GM12873 (cell line): ENCODE measurements around the gene PAF1.

Source experiments
- TF ChIP-seq, protein P1 (sequence below): IDR thresholded peaks from 2 replicates; pipeline ENCODE4 v1.5.1; 2012; ENCODE audit warnings: low read depth, mild to moderate bottlenecking, moderate library complexity, low read length, control low read depth; ENCODE audit not compliant: insufficient read depth; ENCODE audit errors: missing control alignments

The PAF1 gene

DNA sequence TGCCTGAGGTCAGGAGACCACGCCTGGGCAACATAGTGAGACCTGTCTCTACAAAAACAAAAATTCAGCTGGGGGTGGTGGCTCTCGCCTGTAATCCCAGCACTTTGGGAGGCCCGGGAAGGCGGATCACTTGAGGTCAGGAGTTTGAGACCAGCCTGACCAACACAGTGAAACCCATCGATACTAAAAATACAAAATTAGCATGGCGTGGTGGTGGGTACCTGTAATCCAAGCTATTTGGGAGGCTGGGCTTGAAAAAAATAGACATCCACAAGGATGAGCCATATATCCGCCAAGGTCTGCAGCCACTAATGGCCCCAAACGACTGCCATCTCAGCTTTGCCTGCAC lies 41.7 kb upstream of the PAF1 start:
- TF ChIP-seq, protein P1, sequence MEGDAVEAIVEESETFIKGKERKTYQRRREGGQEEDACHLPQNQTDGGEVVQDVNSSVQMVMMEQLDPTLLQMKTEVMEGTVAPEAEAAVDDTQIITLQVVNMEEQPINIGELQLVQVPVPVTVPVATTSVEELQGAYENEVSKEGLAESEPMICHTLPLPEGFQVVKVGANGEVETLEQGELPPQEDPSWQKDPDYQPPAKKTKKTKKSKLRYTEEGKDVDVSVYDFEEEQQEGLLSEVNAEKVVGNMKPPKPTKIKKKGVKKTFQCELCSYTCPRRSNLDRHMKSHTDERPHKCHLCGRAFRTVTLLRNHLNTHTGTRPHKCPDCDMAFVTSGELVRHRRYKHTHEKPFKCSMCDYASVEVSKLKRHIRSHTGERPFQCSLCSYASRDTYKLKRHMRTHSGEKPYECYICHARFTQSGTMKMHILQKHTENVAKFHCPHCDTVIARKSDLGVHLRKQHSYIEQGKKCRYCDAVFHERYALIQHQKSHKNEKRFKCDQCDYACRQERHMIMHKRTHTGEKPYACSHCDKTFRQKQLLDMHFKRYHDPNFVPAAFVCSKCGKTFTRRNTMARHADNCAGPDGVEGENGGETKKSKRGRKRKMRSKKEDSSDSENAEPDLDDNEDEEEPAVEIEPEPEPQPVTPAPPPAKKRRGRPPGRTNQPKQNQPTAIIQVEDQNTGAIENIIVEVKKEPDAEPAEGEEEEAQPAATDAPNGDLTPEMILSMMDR = no peak

DNA sequence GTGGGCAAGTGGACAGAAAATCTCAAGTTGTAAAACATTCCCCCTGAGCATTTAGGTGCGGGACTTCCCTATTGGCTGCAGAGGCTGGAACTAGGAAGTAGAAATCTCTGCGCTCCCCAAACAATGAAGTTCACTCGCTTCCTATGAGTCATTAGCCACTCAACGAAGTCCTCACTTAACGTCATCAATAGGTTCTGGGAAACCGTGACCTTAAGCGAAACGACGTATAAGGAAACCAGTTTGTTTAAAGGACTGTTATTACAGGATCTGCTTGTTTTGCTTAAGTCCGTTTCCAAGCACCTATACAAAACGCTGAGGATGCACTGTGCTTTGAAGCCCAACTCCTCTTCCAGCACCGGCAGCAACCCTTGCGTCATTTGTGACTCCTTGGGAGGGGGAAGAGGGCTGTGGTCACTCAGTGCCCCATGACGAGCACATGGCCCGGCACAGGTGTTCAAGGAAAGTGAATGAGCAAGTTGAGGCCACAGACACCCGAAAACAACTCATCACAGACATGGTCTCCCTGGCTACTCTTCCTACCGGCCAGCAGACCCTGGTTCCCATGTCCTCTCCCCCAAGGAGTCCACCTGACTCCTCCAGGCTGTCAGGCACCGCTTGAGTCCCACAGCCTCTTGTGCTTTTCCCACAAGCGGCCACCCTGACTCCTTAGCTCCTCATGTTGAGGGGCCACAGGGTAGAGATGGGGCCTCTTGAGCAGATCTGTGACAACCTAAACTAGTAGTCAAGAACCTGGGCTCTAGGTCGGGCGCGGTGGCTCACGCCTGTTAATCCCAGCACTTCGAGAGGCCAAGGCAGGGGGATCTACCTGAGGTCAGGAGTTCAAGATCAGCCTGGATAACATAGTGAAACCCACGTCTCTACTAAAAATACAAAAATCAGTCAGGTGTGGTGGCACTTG lies 40.0 kb upstream of the PAF1 start:
- TF ChIP-seq, protein P1 = no peak

DNA sequence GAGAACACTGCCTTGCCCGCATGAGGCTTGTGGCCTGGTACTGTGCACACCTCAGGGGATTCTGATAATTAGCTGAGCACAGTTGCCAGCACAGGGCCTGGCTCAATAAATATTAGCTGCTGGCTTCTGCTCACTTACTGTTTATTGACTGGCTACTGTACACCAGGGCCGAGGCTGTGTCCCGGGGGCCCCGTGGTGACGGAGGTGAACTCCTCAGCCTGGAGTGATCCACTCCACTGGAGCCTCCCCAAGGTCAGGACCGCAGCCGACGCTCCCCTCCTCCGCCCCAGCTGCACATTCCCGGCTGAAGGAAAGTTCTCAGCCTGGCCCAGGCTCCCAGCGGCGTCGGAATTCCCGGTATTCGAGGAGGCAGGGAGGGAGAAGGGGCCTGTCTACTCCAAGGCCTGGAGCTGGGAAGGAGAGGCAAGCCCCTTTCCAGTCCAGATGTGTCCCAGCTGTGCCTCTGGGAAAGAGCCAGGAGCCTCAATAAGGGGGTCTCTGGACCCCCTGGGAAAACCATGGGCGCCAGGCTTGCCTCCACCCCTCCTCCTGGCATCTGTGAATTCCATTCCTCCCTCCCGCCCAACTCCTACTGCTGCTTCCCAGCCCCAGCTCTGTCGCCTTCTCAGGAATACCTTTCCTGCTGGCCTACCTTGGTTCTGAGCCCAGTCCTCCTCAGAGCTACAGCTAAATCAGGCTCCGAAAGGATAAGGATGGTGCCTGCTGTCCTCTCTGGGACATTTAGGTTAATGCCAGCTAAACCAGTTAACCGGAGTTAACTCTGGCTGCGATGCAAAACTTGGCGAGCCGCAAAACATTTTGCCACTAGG lies 37.6 kb upstream of the PAF1 start:
- TF ChIP-seq, protein P1 = no peak

DNA sequence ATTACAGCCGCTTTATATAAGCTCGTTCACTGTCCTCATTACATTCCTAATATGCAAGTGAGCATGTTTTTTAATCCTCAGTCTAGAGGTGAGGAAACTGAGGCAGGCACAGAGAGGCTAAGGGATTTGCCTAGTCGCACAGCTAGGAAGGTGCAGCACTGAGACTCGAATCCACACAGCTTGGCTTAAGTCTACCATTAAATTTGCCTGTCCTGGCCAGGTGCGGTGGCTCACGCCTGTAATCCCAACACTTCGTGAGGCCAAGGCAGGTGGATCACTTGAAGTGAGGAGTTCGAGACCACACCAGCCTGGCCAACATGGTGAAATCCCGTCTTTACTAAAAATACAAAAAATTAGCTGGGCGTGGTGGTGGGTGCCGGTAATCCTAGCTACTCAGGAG lies 36.8 kb upstream of the PAF1 start:
- TF ChIP-seq, protein P1 = no peak

- TF ChIP-seq, protein P1 = no peak
Measured at GRCh38 chr19:39426170-39426569, 35.3 kb upstream of the PAF1 start.

- TF ChIP-seq, protein P1 = no peak
Measured at GRCh38 chr19:39425744-39426143, 34.8 kb upstream of the PAF1 start.

DNA sequence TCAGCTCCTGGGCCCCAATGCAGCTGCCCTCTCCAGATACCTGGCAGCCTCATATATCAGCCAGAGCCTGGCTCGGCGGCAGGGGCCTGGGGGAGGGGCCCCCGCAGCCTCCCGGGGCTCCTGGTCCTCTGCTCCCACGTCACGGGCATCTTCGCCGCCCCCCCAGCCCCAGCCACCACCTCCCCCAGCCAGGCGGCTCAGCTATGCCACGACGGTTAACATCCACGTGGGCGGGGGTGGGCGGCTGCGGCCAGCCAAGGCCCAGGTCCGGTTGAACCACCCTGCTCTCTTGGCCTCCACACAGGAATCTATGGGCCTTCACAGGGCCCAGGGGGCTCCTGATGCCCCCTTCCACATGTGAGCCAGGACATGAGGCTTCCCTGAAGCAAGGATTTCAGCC lies 34.0 kb upstream of the PAF1 start:
- TF ChIP-seq, protein P1 = no peak
